OCI-LY3 (cell line): ENCODE measurements around the gene BSPRY.

Source experiments
- CTCF ChIP-seq: fragments of 200-600, 300-600 bp; sonication (generic); IDR thresholded peaks from 2 replicates; pipeline ENCODE4 v1.5.1; 2014; ENCODE audit warnings: antibody characterized with exemption, low read length, low read depth
- EZH2phosphoT487 ChIP-seq: fragments of 200-600 bp; shearing (Covaris generic); IDR thresholded peaks from 2 replicates; pipeline ENCODE4 v1.6.1; 2018; ENCODE audit warnings: antibody characterized with exemption, mixed run types, low read depth

- TF ChIP-seq CTCF (no peak), EZH2phosphoT487 (no peak)
Observed at GRCh38 chr9:113343732-113344231, 5.6 kb upstream of the BSPRY start.
